C4-2B (cell line): ENCODE results near the gene KCNQ1OT1.

ENCODE experiments used
- H3K27ac ChIP-seq: fragments of 450-650 bp; 2 replicates; pipeline ENCODE4 v1.5.1; 2017
- ZFX ChIP-seq: fragments of 450-650 bp; IDR thresholded peaks from 2 replicates; pipeline ENCODE4 v1.6.1; 2017
- TF ChIP-seq, protein P1 (sequence below): fragments of 450-650 bp; conservative IDR thresholded peaks from 2 replicates; pipeline ENCODE4 v1.5.1; 2017; ENCODE audit warnings: mild to moderate bottlenecking

Gene KCNQ1OT1

GRCh38 chr11:2576111-2576510 is 123.7 kb downstream of the KCNQ1OT1 start:
- TF ChIP-seq, protein P1, sequence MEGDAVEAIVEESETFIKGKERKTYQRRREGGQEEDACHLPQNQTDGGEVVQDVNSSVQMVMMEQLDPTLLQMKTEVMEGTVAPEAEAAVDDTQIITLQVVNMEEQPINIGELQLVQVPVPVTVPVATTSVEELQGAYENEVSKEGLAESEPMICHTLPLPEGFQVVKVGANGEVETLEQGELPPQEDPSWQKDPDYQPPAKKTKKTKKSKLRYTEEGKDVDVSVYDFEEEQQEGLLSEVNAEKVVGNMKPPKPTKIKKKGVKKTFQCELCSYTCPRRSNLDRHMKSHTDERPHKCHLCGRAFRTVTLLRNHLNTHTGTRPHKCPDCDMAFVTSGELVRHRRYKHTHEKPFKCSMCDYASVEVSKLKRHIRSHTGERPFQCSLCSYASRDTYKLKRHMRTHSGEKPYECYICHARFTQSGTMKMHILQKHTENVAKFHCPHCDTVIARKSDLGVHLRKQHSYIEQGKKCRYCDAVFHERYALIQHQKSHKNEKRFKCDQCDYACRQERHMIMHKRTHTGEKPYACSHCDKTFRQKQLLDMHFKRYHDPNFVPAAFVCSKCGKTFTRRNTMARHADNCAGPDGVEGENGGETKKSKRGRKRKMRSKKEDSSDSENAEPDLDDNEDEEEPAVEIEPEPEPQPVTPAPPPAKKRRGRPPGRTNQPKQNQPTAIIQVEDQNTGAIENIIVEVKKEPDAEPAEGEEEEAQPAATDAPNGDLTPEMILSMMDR, result no peak
- no peak for TF ChIP-seq ZFX
- H3K27ac ChIP-seq, result no peak overlapping the region

GRCh38 chr11:2575591-2576051 is 124.2 kb downstream of the KCNQ1OT1 start:
- TF ChIP-seq, protein P1, result no peak
- TF ChIP-seq ZFX, result no peak
- no peak overlapping the region for H3K27ac ChIP-seq

DNA sequence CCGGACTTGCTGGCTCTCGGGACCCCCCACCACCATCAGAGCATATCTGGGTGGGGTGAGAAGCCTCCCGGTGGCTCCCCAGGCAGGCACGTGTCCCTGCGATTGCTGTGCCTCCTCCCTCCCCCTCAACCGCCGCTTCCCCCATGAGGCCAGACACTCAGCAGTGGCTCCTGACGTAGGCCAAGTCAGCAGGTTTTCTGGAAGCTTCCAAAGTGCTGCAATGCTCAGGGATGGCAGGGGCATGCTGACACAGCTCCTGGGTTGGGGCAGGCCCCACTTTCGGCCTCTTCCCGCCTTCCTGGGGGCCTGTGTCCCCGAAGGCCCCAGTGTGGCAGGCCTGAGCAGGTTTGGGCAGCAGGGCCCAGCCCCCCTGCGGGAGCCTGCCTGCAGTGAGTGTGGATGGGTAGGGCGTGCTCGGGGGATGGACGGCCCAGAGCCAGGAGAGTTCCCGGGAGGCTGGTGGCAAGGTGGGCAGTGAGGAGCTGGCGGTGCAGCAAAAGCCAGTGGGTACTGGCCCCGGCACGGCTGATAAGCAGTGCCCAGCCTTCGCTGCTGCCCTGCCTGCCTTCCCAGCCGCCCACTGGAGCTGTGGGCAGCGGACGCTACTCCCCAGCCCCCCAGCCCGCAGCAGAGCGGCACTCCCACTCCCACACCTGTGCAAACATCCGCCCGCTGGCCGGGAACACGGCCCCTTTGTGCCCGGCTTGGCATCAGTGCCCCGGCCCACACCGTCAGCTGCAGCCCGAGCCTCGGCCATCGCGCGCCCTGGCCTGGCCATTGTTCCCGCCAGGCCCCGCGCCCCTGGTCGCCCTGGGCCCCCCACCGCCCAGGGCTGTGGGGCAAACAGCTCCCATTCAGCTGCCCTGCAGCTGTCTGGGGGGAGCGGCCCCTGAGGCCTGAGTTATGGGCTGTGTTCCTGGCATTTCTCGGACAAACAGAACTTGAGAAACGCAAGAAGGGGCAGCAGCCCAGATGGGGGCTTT is 125.0 kb downstream of the KCNQ1OT1 start:
- no peak overlapping the region for H3K27ac ChIP-seq
- TF ChIP-seq, protein P1, result no peak
- TF ChIP-seq ZFX, result no peak

- TF ChIP-seq, protein P1, result no peak
- TF ChIP-seq ZFX, result no peak
- H3K27ac ChIP-seq, result no peak overlapping the region
Observed at GRCh38 chr11:2574043-2574552, 125.7 kb downstream of the KCNQ1OT1 start.

DNA sequence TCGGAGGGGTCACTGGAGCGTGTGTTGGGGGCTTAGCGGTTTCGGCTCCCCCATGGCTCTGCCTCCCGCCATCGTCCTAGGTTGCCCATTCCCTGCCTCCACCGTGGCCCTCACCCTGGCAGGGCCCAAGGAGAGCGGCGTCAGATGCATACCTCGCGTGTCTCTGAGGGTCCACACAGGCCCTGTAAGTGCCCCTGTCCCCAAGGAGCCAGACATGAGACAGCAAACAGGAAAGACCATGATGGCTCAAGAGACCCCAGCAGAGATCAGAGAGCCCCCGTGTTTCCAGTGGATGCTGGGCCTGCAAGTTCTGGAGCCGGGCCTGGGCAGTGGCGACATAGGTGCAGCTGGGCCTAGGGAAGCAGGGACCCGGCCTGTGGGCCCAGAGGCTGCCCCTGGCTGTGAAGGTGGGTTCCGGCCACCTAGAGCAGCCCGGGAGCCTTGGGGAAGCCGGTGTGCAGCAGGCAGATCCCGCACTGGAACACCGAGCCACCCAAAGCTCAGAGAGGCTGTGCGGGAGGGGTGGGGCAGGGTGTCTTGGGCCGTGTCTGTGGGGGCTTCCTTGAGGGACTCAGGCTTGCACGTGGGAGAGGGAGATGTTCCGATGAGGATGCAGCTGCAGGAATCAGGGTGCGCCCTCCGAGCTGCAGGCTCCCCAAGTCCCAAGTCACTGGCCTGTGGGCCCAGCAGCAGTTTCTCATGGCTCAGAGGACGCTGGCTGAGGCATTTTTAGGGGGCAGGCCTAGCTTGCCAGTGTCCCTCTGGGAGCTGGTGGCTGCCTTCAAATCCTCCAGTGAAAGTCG is 126.4 kb downstream of the KCNQ1OT1 start:
- no peak for TF ChIP-seq ZFX
- TF ChIP-seq, protein P1, result no peak
- H3K27ac ChIP-seq, result no peak overlapping the region

DNA sequence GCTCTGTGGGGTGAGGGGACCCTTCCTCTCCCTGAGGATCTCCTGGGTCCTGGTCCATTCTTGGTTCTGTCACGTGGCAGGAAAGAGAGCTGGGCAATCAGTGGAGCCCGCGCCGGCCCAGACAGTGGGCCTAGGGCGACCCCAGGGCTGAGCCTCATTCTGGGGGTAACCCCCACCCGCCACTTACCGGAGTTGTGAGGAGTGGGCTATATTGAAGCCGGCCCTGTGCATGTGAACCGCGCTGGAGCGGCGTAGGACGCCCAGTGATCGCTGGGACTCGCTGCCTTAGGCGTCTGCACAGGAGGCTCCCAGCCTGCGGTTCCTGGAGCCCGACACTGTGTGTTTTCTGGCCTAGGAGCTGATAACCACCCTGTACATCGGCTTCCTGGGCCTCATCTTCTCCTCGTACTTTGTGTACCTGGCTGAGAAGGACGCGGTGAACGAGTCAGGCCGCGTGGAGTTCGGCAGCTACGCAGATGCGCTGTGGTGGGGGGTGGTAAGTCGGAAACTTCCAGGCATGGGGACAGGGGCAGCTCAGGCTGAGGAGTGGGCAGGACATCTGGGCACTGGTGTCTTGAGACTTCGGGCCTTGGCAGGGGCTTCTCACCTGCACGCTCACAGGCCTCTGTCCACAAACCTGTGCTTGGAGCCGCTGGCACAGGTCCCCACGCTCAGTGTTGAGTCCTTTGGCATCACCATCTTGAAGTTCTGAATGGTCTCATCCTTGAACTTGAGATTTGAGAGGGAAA is 127.1 kb downstream of the KCNQ1OT1 start:
- H3K27ac ChIP-seq, result no peak overlapping the region
- TF ChIP-seq ZFX, result no peak
- TF ChIP-seq, protein P1, result no peak
